CD4-positive, alpha-beta T cell treated with Interferon gamma for 1 hour (primary cell): ENCODE data around the gene MCF2.
"Not testable (repeated sequence)": the region's sequence is repeated elsewhere in the genome, so short reads cannot be mapped to it uniquely, and the experiment has no call there.

Experiments
- DNase-seq: peaks from one replicate; pipeline ENCODE4 v3.0.0-alpha.2; 2020

Gene MCF2, protein sequence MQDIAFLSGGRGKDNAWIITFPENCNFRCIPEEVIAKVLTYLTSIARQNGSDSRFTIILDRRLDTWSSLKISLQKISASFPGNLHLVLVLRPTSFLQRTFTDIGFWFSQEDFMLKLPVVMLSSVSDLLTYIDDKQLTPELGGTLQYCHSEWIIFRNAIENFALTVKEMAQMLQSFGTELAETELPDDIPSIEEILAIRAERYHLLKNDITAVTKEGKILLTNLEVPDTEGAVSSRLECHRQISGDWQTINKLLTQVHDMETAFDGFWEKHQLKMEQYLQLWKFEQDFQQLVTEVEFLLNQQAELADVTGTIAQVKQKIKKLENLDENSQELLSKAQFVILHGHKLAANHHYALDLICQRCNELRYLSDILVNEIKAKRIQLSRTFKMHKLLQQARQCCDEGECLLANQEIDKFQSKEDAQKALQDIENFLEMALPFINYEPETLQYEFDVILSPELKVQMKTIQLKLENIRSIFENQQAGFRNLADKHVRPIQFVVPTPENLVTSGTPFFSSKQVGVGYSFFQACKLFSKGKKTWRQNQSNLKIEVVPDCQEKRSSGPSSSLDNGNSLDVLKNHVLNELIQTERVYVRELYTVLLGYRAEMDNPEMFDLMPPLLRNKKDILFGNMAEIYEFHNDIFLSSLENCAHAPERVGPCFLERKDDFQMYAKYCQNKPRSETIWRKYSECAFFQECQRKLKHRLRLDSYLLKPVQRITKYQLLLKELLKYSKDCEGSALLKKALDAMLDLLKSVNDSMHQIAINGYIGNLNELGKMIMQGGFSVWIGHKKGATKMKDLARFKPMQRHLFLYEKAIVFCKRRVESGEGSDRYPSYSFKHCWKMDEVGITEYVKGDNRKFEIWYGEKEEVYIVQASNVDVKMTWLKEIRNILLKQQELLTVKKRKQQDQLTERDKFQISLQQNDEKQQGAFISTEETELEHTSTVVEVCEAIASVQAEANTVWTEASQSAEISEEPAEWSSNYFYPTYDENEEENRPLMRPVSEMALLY

GRCh38 chrX:139708067-139708466, at the start of gene MCF2:
MCF2 (minus strand) TSS chrX:139708167; CDS start chrX:139651744, 56,423 bp downstream.
- DNase-seq = no peak

DNA sequence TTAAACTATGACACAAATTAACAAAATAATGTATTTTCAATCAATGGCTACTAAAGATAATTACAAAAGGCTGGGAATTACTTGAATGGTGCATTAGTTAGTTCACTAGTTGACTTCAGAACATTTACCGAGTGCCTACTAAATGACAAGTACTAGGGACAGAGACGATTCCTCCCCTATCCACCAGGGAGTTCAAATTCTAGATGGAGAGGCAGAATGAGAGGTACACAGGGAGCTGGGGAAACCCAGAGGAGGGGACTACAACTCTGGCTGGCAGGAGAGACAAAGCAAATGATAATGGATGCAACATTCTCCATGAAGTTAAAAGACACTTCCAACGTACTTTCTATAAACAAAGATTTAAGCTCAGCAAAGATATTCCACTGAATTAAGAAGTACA, 43.1 kb upstream of the MCF2 start:
- no peak for DNase-seq

DNA sequence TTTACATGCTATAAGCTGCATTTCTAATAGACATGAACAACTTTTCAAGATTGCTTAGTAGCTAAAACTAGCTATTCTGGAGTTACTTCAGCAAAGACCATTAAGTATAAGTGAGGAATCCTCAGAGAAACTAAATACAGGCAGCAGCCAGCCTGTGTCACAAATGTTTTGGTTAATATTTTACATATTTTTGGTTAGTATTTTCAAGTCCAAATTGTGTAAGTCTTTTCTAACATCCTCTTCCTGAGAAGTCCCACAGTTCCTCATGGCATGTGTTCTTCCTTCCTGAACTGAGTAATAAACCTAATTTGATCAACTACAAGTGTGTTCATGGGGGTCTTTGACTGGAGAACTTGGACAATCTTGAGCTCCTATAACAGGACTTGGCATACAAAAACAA, 42.4 kb upstream of the MCF2 start:
- no peak for DNase-seq

DNA sequence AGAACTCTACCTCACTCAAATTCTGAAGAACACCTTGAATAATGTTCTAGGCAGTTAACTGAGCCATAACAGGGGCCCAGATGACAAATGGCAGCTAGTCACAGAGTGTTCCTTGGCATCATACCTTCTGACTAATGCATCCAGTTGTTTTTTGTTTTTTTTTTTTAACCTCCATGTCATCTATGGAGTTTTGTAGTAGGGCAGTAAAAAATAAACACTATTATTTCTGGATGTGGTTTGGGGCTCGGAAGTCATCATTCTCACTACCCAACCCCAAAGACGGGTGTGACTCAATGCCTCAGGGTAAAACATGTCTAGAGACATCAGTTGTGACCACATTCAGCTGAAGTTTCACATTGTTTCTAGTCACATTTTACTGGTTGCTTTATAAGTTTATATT, 31.2 kb upstream of the MCF2 start:
- no peak for DNase-seq

DNA sequence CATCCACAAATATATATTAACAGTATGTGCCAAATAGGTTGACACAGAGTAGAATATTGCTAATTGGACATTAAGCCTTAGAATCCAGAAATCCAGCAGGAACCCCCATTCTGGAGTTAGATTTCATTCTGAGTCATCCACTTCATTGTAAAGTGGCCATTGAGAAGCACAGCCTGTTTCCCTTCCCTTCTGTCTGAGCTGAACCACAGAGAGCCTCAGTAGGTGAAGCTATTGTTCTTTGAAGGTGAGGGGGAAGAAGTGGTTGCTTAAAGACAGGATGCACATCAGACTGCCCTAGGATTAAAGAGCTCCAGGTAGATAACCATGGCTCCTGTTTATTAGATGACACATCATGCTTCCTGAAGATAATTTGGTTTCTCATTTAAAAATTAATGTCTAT, 30.6 kb upstream of the MCF2 start:
- no peak for DNase-seq

DNA sequence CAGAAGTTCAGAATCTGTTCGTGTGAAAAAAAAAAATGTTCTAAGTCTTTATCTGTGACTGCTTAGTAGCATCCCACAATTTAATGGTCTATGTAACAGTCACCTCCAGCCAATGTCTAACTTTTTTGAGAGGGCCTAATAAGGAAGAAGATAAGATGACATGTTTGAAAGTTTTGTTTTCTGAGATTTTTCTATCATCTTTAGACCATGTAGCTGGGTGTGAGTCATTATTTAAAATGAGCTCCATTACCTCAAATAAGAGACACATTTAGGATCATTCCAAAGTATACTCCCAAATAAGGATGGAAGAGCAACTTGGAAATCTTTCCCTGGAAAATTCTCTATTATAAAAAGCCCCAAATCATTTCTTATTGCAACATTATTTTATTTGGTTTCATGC, 28.2 kb upstream of the MCF2 start:
- no peak for DNase-seq

- DNase-seq = no peak
These were observed 27.0 kb upstream of the MCF2 start for GRCh38 chrX:139734996-139735395.

- no peak for DNase-seq
These were observed 17.8 kb upstream of the MCF2 start for GRCh38 chrX:139725720-139726119.

GRCh38 chrX:139724626-139725025, 16.7 kb upstream of the MCF2 start:
- no peak for DNase-seq

DNA sequence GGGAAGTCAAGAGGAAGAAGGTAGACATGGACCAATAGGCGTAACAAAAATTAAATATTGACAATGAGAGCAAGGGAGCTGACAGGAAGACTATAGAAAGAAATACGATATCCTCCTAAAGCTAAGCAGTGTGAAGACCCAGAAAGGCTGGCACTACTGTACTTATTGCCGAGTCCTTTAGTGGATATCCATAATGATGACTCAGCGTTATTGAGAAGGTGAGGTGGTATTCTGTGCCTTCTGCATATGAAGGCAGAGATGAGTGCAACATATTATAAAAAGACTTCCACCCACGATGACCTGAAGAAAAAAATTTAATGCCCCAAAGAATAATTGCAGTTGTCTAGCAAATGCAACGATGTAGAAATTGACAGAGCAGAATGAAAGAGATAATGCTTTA, 13.0 kb upstream of the MCF2 start:
- no peak for DNase-seq

GRCh38 chrX:139720136-139720535, 12.2 kb upstream of the MCF2 start:
- no peak for DNase-seq

DNA sequence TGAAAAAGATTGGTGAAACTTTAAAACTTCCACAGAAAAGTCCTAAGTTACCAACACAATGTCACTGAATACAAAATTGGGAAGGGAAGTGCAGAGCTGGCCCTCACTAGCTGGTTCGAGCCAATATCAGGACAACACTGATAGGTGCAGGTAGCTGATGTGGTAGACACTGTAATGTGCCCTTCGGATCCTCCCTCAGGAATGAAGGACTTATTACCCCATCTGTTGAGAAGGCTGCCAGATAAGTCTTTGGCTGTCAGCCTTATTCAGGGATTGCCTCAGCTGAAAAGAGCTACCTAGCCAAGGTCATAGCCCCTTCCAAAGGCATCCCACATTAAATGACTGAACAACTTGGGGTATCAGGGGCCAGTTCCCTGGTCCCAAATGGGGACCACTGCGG, 5.3 kb downstream of the MCF2 start:
- DNase-seq = no peak

- DNase-seq = no peak
These were observed 15.1 kb downstream of the MCF2 start for GRCh38 chrX:139692908-139693307.

- DNase-seq = no peak
These were observed 15.5 kb downstream of the MCF2 start for GRCh38 chrX:139692506-139692849.

DNA sequence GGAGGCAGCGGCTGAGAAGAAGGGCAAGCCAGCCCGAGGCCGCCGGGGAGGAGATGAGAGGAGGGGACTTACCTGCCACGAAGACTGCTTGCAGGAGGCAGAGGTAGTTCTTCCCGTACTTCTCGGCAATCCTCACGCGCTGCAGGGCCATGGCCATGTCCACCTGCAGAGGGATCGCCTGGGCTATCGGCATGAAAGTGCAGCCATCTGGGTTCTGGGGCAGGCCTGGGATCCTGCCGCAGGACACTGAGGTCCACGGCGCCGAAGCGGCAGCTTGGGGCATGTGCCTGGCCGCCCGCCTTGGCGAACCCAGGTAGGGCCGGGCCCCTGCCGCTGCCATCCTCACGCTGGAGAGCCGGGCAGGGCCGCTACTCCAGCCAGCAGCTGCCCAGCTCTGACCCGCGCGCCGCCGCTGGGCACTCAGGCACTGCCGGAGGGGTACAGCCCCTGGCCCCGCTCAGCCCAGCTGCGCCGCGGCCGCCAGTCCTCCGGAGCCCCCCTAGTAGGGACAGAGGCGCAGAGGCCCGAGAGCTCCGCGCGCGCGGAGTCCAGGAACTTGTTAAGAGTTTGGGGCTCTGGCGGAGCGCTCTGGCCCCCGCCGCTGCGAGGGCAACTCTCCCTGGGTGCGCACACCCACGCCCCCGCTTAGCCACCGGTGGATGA, 16.0 kb downstream of the MCF2 start:
- no peak for DNase-seq

DNA sequence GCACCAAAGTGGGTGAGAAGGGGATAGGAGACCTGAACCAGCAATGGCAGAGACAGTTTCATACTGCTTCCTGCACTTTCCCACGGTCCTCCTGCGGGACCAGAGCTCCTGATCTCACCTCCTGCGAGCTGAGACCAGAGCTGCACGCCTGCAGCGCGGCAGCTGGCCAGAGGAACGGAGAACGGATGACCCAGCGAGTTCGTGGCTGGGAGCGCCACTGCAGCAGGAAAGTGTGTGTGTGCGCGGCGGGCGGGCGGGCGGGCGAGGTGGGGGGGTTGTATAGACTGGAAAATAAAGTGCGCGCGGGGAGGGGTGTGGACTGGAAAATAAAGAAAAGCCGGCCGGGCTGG, 16.5 kb downstream of the MCF2 start:
- no peak for DNase-seq

DNA sequence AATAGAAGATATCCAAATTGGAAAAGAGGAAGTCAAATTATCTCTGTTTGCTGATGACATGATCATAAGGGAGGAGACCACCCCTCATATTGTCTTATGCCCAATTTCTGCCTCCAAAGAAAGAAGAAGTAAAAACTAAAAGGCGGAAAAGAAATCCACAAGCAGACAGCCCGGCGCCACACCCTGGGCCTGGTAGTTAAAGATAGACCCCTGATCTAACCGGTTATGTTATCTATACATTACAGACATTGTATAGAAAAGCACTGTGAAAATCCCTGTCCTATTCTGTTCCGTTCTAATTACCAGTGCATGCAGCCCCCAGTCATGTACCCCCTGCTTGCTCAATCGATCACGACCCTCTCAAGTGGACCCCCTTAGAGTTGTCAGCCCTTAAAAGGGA, 22.8 kb downstream of the MCF2 start:
- not testable (repeated sequence) for DNase-seq

DNA sequence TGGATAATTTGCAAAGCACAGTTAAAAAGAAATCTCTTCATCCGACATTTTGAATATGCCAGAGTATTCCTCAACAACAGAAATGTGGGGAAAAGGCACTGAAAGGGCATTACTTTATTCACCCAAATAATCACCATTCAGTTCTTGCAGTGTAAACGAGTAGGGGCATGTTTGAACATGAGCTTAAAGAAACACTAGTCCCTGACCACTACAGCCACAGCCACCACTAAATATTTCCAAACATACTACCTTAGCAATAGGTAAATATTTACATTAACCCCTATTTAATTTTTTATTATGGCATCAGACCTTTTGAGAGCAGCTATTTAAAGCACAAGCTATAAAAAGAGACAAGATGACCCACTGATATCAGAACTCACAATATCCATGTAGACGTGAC, 27.6 kb downstream of the MCF2 start:
- no peak for DNase-seq

DNA sequence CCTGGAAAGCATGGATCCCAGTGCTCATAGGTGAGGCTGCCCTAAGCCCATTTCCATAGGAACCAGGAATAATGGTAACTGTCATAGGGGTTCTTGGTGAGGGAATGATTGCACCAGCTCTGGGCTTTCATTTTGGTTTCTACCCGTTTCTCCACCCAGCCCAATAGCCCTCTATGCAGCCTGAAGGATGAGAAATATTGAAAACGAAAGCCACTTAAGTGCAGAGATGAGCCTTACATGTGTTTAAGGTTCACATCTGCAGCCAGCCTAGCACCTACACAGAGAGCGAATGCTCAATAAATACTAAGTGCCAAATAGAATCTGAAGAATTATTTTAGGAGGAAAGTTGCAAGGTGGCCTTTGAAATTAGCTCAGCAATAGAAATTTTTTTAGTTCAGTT, 60.4 kb downstream of the MCF2 start:
- DNase-seq = no peak

DNA sequence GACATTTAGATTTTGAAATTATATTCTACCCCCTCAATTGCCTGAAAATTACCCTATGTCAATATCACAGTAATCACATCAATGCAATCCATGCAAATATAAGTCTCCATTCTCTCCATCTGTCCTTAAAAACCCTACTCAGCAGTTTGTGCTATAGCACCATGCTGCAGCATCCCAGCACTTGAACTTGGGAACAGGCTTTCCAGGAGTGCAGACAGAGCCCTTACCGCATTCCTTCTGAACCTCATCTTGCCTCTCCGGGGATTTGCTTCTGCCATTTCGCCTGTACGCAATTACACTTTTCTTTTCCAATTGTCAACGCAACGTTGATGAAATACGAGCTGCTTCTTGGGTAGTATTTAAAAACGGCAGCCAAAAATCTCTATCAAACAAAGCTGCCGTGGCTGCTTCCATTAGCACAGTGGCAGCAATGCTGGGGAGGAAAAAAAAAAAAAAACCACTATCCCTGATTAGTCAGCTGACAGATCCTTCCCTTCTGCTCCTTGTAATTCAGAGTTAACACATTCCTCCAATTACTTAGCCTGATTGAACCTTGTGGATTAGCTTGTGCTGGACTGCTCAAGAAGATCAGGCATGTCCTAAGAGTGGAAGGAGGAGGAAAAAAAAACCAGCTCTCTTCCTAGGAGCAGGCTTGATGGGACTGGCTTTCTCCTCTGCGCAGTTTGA, 65.6 kb downstream of the MCF2 start:
- DNase-seq = no peak

GRCh38 chrX:139640259-139640658, 67.7 kb downstream of the MCF2 start:
- no peak for DNase-seq

DNA sequence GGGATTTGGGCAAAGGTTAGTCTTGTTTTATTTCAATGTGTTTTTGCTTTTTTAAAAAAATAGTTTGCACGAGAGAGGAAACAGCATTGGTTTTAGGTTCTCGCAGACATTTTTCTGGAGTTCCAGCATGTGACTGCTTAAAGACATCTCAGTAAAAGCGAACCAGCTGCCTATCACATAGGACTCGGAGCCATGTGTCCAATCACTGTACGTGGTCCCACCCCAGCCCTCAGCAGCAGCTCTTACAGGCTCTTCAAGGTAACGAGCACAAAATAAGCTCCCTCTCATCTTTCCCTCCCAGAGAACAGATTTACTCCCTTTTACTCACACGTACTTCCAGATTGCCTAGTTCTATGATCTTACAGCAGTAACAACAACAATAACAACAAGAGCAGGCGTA, 68.7 kb downstream of the MCF2 start:
- DNase-seq = no peak

GRCh38 chrX:139600105-139600504, 107.9 kb downstream of the MCF2 start:
- no peak for DNase-seq
